EH (cell line): Measurements from ENCODE around the gene GGA3.
"Not testable (repeated sequence)": the region's sequence is repeated elsewhere in the genome, so short reads cannot be mapped to it uniquely, and the experiment has no call there.

Experiments used
- DNase-seq: peaks from one replicate; pipeline ENCODE4 v3.0.0-alpha.2; 2015; ENCODE audit warnings: low read depth

GGA3 gene

DNA sequence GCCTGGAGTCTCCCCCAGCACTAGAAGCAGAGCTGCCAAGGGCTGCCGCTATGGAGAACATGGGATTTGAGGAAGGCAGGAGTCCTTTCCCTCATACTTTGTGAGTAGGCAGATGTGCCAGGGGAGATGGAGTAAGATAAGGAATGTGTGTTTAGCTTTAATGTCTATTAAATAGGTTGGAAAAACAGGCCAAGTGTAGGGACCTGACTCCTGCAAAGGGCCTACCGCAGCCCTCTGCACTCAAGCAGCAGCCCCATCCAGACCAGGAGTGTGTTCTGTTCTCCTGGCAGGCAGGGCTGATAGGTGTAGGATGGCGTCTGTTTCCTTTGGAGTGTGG is 11.4 kb upstream of the GGA3 start:
- DNase-seq, result no peak

DNA sequence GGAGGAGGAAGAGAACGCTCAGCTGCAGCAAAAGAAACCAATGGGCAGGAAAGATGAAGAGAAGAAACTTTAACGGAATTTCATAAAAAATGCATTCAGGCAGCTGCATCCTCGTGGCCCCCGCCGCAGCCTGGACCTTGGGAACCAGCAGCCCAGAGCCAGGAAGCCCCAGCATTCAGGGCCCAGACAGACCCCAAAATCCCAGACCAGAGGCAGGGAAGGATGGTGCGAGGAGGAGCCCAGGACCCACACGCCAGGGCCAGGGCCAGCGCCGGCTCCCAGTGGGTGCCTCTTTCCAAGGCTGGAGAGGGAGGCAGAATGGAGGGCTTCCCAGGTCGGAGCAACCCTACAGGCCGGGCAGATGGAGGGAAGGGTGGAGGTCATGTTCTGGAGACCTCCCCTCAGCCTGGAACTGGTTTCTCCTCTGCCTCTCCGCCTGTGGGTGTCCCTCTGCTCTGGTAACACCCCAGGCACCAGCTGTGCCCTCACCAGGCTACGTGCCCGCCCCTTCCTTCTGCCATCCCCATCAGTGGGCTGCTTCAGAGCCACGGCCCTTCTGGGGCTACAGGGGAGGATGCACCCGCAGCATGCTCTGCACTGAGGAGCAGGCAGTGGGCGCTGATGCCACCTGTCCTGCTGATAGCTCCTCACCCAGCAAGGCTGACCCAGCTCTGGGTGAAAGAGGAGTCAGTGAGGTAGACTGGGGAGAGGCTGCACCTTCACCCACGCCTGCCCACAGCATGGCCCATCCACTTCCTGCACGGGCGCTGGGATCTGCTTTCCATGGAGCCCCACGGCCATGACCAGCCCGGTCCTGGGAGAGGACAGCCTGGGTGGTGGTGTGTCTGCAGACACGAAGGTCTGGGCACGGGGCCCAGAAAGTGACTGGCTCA is 10.8 kb upstream of the GGA3 start:
- DNase-seq, result peak; percentile 77

DNA sequence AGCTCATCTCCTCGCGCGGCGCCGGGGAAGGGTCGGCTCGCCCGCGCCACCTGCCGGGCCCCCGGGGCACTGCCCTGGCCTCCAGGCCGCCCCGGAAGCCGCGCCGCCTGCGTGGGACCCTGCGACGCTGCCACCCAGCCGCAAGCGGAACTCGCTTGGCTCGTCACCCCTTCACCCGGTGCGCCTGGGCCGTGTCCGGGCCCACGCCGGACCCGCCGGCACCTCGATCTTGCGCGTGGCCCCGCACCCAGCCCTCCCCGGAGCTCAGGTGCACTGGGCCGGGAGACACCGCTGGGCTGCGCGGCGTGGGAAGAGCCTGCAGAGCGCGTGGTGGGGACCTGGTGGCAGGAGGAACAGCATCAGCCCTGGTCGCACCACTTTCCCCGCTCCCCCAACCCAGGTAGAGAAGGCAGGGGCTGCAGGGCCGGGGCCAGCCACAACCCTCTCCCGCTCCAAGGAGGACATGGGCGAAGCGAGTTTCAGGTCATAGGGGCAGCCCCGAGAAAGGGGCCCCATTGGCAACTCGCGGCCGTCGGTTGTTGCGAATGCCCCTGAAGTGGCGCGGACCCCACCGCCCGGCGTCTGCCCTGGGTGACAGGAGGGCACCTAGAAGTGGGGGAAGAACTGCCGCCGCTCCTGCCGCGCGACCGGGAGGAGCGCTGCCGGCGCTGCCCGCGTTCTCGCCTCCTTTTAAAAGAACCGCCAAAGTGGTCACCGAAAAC is 10.0 kb upstream of the GGA3 start:
- DNase-seq, result peak; percentile 72

DNA sequence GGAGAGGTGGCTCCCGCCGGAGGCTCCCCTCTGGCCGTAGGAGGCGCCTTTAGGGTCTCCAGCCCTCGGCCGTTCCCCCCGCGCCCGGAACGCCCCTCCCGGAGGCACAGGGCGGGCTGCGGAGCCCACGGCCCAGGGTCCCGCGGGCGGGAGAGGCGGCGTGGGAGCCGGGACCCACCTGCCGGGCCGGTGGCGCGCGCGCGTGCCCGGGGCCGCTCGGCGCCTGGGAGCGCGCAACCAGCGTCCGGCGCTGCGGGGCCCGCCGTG is 9.5 kb upstream of the GGA3 start, which contains the start of gene MIF4GD:
Gene MIF4GD (minus strand): TSS at position 266 of the 267 bp plus-strand sequence. CDS start 1,036 bp downstream, outside the sequence.
- no peak for DNase-seq

DNA sequence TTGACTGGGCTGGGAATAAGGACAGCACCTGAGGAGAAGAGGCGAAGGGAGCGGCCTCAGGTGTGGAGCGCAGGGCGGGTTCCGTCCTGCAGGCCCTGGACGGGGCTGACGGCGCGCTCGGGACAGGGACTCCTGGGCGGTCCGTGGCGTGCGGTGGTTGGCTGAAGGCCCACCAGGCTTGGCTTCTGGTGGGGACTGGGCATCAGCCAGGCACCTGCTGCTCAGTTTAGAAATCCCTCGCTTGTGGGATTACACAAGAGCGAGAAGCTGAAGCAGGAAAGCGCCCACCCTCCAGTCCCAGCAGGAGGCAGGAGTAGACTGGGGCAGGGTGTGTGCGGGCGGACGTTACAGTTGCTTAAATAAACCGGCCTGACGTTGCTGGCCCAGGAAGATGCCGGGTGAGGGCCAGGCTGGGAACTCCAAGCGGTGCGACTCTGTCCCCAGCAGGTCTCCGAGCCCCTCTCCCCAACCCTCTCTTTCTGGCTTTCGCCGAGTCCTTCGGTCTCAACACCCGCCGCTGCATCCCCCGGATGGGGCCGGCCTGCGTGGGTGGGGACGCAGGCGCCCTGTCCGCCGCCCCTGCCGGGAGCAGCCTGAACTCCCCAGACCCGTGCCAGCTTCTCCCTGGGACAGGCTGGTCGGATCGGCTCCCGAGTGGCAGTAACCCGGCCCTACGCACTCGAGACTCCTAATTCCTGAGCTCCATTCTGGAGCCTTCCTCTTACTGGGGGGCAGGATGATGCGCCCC is 9.0 kb upstream of the GGA3 start:
- peak; percentile 78 for DNase-seq

DNA sequence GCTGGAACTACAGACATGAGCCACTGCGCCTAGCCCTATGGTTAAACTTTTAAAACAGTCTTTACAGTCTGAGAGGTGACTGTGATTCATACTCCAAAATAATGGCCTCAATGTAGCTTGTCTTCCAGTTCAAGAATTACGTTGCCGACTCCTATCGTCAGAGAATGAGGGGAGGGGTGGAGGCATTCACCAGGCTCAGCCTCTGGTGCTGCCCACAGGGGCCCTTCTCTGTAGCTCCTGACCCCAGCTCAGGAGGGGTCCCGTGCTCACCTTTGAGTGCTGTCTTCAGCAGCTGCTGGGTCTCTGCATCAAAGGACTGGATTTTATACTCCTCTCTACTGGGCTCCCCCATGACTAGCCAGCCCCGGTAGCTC is 8.4 kb upstream of the GGA3 start:
- DNase-seq, result peak; percentile 18

DNA sequence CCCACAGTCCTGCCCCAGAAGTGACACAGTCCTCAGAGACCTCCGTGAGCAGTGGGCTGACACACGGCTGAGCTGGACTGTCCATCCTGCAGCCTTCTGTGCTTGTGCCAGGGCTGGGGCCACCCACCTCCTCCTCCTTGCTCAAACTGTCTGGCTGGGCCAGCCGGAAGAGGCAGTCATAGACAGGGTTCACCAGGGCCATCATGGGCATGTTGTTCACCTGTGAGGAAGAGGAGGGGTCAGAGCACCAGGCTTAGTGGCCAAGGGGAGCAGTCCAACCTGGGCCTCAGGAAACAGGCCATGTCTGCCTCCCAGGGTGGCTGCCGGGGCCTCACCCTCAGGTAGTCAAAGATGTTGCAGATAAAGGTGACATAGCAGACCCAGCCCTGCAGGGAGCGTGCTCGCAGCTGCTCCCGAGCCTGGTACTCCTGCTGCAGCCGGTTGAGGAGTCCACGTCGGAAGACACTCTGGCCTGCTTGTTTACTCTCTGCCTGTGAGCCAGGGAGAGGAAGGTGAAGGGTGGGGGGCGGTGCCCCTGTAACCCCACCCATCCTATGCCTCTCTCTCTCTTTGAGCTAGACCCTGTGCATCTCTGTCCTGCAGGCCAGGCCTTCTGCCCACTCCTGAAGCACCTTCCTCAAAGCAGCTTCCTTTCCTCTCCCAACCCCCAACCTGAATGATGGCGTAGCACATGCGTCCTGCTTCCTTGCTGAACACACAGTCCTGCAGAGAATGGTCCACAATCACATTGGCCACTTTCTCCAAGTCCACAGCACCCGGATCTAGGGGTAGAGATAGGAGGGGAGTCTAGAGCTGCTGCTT is 6.2 kb upstream of the GGA3 start:
- no peak for DNase-seq

DNA sequence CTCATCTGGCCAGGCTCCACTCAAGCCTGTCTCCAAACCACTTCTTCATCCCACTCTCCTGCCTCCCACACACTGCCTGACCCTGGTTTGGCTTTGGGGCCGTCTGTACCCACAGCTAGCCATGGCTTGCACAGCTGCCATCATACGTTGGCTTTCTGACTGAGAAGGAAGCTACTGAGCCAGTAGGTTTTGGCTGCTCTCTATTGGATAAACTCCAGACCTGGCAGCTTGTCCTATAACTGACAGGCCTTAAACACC is 5.7 kb upstream of the GGA3 start:
- no peak for DNase-seq

DNA sequence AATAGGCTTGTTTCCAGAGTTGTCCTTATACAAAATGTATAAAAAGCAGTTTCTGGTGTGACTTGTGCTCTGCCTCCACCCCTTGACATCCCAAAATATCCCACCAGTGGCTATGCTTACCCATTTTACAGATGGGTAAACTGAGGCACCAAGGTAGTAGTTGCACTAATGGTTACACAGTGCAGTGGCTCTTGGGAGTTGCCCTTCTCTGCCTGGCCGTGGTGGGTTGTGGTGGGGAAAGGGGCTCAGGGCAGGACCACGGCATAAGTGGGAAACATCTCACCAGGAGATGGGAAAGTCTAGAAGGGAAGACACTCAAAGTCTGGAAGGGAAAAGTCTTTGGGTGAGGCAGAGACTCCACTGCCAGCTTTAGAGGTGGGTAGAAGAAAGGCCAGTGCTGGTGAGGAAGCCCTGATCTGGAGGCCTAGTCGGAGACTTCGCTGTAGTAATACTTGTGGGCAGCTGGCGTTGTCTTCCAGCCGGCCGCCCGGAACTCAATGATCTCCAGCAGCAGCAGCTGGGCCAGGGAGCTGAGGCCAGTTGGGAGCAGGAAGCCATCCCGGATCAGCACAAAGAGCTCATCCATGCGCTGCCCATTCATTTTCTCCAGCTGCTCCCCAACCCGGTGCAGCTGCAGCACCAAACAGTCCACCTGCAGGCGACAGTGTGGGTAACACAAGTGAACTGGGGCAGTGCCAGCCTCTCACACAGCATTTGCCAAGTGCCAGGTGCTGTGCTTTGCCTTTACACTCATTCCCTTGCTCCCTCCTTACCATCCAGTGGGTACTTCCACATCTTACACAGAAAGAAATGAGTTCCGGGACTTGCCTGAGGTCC is 5.1 kb upstream of the GGA3 start:
- DNase-seq, result no peak

DNA sequence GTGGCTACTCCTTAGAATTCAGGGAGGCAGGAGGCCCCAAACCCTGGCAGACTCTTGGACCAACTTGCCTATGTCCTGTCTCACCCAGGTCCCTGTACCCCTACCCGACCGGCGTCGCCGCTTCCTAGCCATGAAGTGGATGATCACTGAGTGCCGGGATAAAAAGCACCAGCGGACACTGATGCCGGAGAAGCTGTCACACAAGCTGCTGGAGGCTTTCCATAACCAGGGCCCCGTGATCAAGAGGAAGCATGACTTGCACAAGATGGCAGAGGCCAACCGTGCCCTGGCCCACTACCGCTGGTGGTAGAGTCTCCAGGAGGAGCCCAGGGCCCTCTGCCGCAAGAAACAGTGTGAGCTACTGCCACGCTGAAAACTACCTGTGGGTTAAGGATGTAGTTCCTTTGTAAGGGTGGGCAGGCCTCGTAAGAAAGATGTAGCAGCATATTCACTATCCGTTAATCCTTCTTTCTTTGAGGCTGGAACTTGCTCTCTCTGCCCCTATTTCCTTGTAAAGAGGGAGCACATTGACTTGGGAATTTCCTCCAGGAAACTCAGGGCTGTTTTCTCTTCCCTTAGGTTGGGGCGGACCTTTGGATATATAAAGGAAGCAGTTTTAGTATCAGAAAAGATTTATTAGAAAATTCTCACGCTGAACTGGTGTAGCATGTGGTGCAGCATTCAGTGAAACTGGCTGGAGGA is 4.4 kb upstream of the GGA3 start:
- no peak for DNase-seq

DNA sequence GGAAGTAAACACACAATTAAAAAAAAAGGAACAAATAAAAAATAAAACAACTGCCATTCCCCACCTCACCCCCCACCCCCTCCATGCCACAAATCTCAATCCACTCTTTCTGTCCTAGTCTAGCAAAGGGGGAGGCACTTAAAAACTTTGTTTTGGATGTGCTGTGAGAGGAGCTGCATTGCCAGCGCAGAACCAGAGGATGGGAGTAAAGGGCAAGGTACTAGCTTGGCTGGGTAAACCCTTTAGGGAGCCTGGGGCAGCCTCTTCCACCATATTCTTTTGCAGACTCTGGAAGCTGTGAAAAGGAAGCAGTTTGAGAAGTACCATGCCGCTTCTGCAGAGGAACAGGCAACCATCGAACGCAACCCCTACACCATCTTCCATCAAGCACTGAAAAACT is 1.6 kb upstream of the GGA3 start:
- no peak for DNase-seq

DNA sequence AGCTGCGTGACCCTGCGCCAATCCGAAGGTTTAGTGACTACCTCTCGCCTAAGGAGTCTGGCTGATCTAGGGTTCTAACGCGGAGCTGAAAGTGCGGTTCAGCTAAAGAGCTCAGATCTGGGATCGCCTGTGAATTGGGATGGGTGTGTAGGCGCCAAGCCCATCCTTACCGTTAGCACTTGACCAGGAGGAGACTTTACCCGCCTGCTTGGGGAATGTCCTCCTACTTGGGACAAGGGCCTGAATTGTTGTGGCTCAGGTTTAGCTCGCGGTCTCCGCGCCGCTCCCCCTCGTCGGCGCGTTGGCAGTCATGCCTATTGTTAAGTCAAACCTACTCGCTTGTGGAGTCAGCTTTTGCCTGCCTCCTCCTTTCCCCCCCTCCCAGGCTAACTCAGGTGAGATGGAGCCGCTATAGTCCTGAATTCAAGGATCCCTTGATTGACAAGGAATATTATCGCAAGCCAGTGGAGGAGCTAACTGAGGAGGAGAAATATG is 753 bp upstream of the GGA3 start:
- DNase-seq, result no peak

DNA sequence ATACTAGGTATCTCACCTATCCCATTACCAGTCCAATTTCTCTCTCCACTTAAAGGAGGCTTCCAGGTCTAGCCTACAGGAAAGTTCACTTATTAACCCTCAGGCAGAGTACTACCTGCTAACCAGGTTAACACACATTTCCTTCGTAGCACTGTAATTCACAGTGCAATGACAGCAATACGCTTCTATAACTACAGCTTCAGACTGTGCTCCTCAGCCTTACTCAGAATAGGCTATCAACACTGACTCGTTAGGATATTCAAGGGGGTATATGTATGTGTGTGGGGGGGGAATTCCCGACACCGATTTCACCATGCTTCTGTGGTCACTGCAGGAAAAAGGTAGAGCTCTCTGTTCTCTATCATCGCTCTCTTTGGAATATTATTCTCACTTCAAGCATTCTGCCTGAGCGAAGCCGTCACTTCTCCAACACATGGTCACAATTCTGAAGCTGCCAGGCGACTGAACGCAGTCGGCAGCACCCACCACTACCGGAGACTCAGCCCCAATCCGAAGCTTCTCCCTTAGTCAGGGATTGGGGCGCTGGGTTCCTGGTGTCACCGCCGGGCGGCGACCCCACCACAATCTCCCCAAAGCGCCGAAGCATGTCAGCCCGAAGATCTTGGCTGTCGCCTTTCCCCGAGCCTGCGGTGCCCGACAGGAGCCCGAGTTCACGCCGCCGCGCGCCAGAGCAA is 618 bp downstream of the GGA3 start:
- DNase-seq, result no peak

DNA sequence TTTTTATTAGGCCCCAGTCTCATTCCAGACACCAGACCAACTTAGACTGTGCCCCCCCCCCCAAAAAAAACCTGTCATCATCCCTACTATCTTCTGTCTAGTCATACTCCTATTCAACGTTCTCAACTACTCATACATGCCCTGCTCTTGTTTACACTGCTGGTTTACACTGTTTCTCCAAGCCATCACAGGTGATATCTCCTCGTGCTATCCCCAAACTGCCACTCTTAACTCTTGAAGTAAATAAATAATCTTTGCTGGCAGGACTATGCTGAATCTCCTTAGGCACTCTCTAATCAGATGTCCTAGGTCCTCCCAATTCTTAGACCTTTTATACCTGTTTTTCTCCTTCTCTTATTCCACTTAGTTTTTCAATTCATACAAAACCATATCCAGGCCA is 4.2 kb downstream of the GGA3 start:
- DNase-seq, result not testable (repeated sequence)

DNA sequence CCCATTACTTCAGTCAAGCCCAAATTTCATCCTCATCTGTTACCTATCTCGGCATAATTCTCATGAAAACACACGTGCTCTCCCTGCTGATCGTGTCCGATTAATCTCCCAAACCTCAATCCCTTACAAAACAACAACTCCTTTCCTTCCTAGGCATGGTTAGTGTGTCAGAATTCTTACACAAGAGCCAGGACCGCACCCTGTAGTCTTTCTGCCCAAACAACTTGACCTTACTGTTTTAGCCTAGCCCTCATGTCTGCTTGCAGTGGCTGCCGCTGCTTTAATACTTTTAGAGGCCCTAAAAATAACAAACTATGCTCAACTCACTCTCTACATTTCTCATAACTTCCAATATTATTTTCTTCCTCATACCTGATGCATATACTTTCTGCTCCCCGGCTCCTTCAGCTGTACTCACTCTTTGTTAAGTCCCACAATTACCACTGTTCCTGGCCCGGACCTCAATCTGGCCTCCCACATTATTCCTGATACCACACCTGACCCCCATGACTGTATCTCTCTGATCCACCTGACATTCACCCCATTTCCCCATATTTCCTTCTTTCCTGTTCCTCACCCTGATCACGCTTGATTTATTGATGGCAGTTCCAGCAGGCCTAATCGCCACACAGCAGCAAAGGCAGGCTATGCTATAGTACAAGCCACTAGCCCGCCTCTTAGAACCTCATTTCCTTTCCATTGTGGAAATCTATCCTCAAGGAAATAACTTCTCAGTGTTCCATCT is 5.3 kb downstream of the GGA3 start:
- DNase-seq, result not testable (repeated sequence)

DNA sequence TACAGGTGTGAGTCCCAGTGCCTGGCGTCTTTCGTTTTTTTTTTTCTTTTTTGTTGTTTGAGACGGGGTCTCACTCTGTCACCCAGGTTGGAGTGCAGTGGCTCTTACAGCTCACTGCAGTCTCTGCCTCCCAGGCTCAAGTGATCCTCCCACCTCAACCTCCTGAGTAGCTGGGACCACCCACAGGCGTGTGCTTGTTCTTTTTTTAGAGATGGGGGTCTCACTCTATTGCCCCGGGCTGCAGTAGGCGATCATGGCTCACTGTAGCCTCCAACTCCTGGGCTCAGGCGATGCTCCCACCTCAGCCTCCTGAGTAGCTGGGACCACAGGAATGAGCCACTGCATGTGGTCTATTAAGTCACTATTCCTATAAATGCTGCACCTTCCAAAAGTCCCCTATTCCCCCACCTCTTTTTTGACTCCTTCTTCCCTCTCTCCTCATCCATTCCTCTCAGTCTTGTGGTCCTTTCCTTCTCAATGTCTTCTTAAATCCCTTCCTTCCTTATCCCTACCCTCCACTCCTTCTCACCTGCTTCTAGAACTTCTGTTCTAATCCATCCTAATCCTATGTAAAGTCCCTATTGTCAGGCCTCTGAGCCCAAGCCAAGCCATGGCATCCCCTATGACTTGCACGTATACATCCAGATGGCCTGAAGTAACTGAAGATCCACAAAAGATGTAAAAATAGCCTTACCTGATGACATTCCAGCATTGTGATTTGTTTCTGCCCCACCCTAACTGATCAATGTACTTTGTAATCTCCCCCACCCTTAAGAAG is 9.2 kb downstream of the GGA3 start:
- no peak for DNase-seq

DNA sequence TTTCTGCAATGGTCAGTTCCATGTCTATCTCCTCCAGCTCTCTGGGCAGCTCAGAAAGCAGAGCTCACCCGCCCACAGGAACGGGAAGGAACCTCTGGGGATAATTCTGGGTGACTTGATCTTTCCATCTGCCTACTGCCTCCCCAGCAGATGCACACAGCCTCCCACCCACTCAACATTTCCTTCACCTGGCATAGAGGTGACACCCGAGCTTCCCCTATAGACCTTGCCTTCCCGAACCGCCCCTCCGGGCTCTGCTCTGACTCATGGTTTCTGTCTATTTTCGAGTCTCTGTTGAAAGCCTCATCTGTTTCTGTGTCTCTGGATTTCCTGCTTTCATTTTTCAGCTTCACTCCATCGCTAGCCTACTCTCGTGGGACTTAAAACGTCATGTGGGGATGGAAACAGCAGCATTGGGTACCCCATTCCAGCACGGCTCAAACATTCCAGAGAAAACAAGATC is 11.4 kb downstream of the GGA3 start:
- DNase-seq, result peak; percentile 26

DNA sequence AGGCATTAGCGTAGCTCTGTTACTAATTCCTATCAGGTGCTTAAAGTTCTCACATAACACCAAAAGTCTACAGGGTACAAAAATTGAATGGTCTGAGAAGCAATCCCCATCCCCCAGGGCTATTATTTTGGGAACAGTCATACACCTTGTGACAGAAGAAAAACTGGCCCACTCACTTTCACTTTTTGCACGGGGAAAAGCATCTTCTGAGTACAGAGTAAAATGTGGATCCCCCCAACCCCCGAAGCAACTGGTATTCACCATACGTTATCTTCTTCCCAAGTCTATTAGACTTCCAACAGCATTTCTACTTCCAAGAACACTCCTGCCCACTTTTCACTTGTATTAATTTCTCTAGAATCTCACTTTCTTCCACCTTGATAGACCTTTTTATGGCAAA is 11.8 kb downstream of the GGA3 start:
- no peak for DNase-seq
